GM21529 (cell line): ENCODE measurements around the gene LSM14B.
"Not testable (repeated sequence)": the region's sequence is repeated elsewhere in the genome, so short reads cannot be mapped to it uniquely, and the experiment has no call there.

ENCODE experiments used
- ATAC-seq: cut with Tn5 transposase; IDR thresholded peaks from one replicate; pipeline ENCODE4 v1.9.1; 2021; ENCODE audit not compliant: unreplicated experiment

Gene LSM14B

GRCh38 chr20:62121776-62122653, at the start of gene LSM14B:
Gene LSM14B, plus strand, starts transcription at chr20:62122475. Its CDS starts 192 bp downstream, at chr20:62122667.
- peak; percentile 78 for ATAC-seq

DNA sequence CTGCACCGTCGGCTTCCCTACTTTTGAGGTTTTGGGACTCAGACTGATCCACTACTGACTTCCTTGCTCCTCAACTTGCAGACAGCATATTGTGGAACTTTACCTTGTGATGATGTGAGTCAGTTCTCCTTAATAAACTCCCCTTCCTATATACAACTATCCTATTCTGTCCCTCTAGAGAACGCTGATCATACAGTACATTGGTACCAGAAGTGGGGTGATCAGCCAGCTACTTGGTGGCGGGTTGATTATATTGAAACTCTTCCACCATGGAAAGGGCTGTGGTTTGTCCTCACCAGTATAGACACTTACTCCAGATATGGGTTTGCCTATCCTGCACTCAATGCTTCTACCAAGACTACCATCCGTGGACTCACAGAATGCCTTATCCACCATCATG, 49.0 kb upstream of the LSM14B start:
- ATAC-seq: no peak

- ATAC-seq: no peak
Observed at GRCh38 chr20:62079166-62079565, 43.1 kb upstream of the LSM14B start.

- ATAC-seq: no peak
Observed at GRCh38 chr20:62080249-62080990, 41.9 kb upstream of the LSM14B start.

- no peak for ATAC-seq
Observed at GRCh38 chr20:62083312-62083711, 39.0 kb upstream of the LSM14B start.

DNA sequence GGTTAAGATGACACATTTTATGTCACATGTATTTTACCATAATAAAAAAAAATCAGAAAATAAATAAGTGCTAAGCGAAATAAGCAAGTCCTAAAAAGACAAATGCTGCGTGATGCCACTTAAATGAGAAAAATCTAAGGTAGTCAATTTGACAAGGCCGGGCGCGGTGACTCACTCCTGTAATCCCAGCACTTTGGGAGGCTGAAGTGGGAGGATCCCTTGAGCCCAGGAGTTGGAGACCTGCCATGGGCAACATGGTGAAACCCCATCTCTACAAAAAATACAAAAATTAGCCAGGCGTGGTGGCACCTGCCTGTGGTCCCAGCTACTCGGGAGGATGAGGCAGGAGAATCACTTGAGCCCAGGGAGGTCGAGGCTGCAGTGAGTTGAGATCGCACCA, 38.1 kb upstream of the LSM14B start:
- ATAC-seq: not testable (repeated sequence)

DNA sequence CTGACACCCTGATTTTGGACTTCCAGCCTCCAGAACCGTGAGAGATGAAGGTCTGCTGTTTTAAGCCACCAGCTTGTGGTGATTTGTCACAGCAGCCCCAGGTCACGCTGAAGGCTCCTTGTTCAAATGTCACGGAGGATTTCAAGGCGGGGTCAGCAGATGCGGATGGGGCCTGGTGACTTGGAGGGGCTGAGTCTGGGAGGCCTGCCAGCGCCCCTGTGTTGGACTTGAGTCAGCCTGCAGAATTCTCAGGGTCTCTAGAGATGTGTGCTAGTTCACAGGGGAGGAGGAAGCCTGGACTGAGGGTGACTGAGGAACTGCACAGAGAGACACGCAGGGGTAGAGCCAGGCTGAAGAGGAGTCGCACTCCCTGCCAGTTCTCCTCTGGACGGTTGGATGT, 37.1 kb upstream of the LSM14B start:
- ATAC-seq: no peak

- no peak for ATAC-seq
Observed at GRCh38 chr20:62087227-62087626, 35.0 kb upstream of the LSM14B start.

GRCh38 chr20:62087632-62088031, 34.6 kb upstream of the LSM14B start:
- ATAC-seq: no peak

DNA sequence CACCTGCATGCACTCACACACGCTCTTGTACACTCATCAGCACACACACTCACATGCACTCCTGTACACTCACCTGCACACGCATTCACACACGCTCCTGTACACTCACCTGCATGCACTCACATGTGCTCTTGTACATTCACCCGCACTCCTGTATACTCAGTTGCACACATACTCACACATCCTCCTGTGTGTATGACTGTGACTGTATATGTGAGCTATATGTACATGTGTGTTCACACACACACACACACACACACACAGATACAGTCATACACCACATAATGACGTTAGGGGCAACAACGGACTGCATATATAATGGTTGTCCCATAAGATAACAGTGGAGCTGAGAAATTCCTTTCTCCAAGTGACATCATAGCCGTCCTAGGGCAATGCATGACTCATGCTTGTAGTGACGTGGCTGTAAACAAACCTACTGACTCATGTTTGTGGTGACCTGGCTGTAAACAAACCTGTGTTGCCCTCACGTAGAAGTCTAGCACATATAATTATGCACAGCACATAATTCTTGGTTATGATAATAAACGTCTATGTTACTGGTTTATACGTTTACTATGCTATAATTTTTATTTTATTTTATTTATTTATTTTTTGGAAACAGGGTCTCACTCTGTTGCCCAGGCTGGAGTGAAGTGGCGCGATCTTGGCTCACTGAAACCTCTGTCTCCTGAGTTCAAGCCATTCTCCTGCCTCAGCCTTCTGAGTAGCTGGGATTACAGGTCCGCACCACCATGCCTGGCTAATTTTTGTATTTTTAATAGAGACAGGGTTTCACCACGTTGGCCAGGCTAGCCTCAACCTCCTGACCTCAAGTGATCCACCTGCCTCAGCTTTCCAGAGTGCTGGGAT, 33.8 kb upstream of the LSM14B start:
- ATAC-seq: no peak

GRCh38 chr20:62089393-62089792, 32.9 kb upstream of the LSM14B start:
- no peak for ATAC-seq

DNA sequence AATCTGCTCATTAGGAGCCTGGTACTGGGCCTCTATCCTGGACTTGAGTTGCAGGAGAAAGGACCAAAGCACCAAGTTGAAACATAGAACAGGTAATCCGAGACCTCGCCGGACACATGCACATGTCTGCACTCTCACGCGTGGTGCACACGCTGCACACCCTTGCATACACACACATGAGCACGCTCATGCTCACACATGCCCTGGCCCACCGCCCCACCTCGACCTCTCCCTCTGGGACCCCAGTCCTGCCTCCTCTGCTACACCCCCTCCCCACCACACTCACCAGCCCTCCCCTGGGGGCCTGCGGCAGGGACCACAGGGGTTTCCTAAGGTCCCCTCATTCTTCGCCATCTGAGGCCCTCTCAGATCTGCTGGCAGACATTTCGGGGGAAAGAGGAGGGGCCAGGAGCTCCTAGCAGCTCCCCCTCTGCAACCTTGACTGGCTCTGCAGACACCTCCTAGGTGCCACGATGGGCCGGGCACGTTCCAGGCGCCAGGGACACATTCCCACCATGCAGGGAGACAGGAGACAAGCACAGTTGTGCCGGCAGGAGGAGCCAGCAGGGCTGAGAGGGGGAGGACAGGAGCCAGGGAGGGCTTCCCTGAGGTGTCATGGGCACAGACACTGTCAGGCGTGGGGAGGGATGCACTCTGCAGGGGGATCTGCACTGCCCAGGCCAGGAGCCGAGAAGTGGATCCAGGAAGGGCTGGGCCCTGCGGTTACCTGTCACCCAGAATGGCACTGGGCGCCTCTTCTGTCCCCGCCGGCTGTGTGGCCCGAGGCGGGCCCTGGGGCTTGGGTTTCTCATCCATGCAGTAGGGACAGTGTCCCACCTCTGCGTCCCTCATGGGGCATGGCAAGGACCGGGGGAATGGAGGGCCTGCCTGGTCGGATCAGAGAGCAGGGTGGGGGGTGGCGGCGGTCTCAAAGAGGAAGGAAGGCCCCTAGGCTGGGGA, 25.6 kb upstream of the LSM14B start:
- ATAC-seq: no peak

- ATAC-seq: no peak
Observed at GRCh38 chr20:62097881-62098407, 24.3 kb upstream of the LSM14B start.

DNA sequence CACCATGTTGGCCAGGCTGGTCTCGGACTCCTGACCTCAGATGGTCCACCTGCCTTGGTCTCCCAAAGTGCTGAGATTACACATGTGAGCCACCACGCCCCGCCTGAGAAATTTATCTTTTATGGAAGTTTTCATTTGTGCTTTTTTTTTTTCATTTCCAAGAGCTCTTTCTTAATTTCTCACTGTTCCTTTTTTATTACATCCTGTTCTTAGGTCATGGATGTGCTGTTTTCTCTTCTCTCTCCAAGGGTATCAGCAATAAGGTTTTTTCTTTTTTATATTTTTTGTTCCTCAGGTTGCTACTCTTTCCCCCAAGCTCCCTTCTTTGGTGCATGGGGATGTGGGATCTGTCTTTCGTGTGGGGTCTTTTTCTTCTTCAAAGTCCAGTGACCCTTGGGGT, 21.2 kb upstream of the LSM14B start:
- no peak for ATAC-seq

DNA sequence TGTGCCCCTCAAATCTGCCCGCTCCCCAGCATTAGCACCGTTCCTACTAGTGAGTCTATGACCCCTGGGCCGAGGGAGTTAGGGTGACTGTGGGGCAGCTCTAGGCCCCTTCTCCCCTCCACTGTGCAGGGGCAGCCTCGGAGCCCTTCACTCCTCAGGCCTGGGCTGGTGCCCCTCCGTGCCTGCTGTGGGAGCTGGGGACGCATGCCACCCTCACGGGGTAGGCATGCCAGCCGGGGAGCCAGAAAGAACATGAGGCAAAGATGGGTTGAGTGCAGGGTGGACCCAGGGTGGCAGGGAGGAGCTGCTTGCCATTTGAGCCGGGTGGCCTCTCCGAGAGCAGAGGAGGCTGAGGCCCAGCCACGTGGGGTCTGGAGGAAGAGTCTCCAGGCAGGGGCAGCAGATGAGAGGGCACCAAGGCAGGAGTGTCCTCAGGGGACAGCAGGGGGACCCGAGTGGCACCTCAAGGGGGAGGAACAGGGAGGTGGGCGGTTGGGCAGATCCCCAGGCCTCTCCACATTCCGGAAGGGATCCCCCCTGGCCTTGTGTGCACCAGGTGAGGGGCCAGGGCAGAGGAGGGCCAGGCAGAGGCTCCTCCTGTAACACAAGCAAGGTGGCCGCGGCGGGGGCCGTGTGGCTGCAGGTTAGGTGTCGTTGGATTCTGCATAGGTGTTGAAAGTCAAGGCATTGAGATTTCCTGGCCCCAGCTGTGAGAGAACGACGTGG, 18.6 kb upstream of the LSM14B start:
- no peak for ATAC-seq

- ATAC-seq: no peak
Observed at GRCh38 chr20:62104234-62104789, 18.0 kb upstream of the LSM14B start.

DNA sequence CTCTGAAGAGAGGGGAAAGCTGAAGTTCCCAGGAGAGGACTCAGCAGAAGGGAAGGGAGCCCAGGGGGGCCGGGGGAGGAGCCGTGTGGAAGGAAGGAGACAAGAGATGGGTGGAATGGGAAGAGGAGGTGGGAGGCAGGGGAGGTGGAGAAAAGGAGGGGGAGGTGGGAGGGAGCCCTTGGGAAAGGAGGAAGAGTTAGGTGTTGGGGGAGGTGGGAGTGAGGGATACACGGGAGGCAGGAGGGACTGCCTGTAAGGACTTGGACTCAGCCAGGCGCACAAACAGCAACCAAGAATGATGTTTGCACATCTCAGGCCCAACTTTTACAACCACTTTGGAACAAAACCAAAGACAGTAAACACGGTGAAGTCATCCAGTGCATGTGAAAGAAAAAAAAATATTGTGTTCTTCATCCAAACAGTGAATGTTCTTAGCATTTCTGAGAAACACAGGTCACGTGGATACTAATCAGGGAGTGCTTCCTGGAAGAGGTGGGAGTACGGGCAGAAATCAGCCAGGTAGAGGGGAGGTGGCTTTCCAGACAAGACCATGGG, 17.4 kb upstream of the LSM14B start:
- ATAC-seq: no peak

DNA sequence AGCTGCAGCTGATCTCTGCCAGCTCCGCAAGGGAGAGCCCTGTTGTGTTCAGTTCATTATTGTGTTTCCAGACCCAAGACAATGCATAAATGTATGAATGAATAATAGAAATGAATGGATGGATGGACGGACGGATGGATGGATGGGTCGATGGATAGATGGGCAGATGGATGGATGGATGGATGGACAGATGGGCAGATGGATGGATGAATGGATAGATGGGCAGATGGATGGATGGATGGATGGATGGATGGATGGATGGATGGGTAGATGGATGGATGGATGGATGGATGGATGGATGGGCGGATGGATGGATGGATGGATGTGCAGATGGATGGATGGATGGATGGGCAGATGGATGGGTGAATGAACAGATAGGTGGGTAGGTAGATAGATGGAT, 16.7 kb upstream of the LSM14B start:
- no peak for ATAC-seq

GRCh38 chr20:62111148-62111547, 11.1 kb upstream of the LSM14B start:
- ATAC-seq: no peak
